HG03469 (cell line): Measurements from ENCODE around the gene FAM20C.
"Not testable (repeated sequence)": the region's sequence is repeated elsewhere in the genome, so short reads cannot be mapped to it uniquely, and the experiment has no call there.

ENCODE experiments used
- ATAC-seq: cut with Tn5 transposase; IDR thresholded peaks from one replicate; pipeline ENCODE4 v1.9.1; 2021; ENCODE audit warnings: mild to moderate bottlenecking, moderate library complexity, moderate number of reproducible peaks; ENCODE audit not compliant: unreplicated experiment

Gene FAM20C

DNA sequence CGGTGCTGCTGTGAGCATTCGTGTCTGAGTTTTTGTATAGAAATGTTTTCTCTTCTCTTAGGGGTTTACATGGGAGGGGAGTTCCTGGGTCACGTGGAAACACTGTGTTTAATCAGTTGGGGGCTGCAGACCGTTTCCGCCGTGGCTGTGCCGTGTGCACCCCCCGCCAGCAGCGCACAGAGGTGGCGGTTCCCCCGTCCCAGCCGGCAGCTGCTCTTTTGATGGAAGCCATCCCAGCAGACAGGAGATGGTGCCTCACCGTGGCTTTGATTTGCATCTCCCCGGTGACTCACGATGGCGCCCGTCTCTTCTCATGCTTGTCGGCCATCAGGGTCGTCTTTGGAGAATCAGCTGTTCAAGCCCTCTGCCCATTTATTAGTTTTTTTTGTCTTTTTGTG is 62.7 kb downstream of the FAM20C start:
- no peak for ATAC-seq

DNA sequence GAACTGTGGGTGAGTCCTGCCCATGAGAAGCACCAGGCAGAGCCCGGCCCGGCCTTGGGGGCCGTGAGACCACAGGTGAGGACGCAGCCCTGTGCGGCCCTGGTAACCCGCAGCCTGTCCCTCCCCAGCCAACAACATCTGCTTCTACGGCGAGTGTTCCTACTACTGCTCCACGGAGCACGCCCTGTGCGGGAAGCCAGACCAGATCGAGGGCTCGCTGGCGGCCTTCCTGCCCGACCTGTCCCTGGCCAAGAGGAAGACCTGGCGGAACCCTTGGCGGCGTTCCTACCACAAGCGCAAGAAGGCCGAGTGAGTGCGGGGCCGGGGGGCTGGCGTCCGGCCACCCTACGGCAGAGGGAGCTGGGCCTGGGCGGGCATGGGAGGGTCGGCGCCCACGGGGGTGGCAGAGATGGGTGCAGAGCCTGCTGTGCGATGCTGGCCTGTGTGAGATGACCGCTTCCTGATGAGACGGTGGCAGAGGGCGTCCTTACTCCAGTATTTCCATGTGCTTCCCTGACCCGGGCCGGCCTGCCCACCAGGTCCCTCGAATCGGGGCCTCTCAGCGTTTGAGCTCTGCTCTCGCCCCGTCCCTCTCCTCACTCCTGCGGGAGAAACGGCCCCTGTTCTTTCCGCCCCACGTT is 63.5 kb downstream of the FAM20C start:
- no peak for ATAC-seq

DNA sequence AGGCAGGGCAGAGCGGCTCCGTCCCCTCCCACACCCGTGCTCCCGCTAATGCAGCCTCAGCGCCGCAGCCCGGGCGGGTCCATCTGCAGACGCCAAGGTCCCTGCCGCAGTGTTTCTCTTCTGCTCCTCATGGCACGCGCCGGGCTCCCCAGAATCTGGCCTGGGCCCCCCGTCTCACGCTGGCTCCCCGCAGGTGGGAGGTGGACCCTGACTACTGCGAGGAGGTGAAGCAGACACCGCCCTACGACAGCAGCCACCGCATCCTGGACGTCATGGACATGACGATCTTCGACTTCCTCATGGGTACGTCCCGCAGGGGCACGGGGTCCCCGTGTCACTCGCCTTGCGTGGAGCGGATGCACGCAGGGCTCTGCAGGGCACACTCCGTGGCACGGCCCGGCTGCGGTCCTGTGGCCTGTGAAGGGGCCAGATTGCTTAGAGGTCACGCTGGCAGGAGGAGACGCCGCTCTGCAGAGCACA is 64.1 kb downstream of the FAM20C start:
- no peak for ATAC-seq

DNA sequence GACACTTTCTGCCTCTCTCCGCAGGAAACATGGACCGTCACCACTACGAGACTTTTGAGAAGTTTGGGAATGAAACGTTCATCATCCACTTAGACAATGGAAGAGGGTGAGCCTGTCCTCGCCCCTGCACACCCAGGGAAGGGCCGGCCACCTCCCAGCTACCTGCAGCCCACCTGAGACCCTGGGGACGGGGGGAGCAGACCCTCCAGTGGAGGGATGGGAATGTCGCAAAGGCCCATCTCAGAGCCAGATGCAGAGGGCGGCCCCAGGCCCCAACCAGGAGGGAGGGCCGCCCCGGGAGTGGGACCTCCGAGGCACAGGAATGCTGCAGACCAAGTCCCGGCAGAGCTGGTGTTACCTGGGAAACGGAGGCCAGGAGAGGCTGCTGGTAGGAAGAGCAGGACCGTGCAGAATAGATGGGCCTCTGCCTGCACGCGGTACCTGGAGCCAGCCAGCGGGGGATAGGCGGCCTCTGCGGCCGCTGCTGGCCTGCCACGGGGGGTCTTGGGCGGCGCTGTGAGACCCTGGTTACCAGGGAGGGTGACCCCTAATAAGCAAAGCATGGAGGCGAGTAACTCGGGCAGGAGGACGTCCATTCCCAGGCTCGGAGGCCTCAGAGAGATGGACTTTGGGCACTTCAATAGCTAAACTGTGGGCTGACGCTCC is 64.7 kb downstream of the FAM20C start:
- no peak for ATAC-seq

DNA sequence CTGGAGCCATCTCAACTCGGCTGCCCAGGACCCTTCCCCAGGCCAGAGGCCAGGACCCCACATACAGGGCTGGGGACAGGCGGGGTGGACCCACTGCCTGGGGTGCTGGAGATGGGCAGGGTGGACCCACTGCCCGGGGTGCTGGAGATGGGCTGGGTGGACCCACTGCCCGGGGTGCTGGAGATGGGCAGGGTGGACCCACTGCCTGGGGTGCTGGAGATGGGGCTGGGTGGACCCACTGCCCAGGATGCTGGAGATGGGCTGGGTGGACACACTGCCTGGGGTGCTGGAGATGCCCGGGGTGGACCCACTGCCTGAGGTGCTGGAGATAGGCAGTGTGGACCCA is 65.2 kb downstream of the FAM20C start:
- no peak for ATAC-seq

DNA sequence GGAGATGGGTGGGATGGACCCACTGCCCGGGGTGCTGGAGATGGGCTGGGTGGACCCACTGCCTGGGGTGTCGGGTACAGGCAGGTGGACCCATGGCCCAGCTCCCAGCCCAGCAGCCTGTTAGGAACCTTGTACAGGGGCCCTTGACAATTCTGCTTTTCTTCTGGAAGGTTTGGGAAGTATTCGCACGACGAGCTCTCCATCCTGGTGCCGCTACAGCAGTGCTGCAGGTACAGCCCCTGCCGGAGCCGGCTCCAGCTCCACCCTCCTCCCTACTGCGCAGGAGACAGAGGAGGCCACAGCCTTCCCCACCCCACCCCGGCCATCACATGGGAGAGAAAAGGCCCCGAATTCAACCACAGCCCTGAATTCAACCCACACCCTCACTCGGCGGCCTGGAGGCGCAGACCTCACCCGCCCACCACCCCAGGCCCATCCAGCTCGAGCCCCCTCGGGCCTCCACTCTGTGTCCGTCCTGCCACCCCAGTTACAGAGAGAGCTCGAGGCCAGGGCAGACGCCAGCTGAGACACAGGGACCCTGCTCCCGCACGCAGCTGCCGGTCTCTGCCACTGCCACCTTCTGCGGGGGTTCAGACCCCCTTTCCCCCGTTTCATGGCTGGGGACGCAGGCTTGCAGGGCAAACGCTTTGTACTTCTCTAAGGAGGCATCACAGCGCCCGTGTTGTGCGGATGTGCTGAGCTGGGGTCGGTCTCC is 66.3 kb downstream of the FAM20C start:
- no peak for ATAC-seq

DNA sequence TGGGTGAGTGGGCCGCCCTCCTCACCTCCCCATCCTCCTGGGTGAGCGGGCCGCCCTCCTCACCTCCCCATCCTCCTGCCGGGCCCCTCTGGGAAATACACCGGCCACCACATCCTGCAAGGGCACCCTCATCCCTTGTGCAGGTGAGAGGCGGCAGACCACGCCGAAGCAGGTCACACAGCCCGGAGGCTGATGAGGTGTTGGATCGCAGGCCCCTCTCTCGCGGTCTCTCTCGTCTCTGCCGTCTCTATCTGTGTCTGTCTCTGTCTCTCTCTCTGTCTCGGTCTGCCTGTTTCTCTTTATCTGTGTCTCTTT is 66.8 kb downstream of the FAM20C start:
- ATAC-seq: no peak

DNA sequence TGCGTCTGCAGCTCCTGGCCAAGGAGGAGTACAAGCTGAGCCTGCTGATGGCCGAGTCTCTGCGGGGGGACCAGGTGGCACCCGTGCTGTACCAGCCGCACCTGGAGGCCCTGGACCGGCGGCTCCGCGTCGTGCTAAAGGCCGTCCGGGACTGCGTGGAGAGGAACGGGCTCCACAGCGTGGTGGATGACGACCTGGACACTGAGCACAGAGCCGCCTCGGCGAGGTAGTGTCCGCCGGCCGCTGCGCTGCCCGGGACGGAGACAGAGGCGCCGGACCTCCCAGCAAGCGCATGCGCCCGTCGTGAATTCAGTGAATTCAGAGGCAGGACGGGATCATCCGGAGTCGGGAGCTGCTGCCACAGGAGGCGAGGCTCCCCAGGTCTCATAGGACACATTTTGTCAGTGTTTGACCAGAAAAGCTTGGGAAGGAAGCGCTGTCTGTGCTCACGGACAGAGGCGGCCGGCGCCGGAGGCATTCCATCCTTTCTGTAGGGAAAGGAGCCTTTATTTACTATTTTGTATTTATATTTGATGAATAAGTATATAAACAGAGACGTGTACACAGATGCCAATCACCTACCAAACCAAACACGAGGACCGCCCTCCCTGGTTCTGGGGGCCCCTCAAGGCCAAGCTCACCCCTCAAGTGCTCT is 67.5 kb downstream of the FAM20C start:
- ATAC-seq: no peak

DNA sequence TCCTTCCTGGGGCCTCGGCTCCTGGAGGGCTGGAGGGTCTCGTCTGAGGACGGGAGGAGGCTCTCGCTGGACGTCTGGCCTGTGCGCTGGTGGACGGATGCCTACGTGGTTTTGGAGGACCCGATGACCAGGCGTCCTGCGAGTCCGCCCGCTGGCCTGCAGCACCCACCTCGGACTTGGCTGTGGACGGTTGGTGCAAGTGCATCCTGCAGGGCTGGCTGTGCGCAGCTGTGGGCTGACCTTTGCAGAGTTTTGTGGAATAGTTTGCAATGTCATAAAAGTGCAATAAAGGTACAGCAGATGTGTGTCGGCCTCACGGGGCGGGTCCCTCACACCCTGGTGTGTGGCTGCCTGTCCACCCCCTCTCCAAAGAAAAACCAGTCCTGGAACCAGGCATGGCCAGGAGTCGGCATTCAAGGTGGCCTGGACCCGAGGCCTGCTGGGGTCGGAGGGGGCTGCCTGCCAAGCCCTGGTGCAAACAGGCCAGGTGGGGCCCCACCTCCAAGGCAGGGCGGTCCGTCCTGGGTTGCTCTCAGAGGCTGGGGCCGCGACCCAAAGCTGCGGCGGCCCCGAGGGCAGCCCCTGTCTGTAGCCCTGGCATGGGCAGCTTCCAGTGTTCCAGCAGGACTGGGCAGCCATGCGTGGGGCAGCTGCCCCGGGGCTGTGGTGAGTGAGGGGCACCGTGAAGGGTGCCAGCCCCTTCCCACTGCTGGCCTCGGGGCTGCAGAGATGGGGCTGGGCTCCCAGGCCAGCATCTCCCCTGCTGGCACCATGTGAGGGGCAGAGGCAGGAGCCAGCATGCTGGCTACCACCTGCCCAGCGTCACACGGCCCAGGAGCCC is 68.3 kb downstream of the FAM20C start:
- ATAC-seq: no peak

DNA sequence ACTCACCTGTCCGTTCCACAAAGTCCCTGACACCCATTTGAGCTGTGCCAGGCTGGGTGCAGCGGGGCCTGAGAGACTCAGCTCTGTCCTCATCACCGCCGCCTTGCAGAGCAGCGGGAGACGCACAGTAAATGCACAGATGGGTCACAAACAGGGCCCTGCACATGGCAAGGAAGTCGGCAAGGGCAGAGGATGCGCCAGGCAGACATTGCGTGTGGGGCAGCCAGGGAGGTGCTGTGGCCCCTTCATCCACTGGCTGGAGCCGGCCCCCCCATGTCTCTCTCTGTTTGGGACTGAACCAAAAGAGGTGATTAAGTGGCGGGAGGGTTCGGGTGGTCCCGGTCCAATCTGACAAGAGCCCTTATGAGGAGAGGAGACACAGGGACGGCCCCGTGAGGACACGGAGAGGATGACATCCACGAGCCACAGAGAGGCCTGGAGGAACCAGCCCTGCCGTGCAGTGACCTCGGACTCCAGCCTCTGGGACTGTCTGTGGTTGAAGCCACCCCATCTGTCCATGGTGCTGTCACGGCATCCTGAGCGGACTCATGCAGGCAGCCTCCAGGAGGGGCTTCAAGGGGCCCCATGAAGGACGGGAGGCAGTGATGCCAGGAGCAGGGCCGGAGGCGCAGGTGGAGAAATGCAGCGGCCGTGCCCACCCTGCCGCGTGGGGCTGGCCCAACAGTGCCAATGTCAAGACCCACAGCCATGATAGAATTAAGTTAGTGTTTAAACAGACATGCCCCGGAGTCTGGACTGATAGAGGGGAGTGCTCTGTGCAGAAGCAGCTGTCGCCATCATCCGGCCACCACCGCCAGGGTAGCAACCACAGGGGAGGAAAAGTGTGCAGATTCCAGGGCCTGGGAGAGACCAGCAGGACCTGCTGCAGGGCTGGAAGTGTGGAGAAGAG is 69.2 kb downstream of the FAM20C start:
- no peak for ATAC-seq

DNA sequence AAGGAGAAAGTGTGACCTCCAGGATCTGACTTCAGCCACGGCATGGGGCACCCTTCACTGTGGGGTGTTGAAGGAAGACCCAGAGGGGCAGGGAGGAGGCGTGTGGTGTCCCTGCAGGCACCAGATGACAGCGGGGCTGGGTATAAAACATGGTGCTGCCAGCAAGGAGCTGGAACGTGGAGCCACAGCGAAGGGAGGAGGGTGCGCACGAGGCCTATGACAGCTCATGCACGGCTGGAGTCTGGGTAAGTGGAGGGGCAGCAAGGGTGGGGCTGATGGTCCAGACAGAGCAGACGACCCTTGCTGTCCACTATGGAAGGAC is 69.8 kb downstream of the FAM20C start:
- ATAC-seq: no peak

DNA sequence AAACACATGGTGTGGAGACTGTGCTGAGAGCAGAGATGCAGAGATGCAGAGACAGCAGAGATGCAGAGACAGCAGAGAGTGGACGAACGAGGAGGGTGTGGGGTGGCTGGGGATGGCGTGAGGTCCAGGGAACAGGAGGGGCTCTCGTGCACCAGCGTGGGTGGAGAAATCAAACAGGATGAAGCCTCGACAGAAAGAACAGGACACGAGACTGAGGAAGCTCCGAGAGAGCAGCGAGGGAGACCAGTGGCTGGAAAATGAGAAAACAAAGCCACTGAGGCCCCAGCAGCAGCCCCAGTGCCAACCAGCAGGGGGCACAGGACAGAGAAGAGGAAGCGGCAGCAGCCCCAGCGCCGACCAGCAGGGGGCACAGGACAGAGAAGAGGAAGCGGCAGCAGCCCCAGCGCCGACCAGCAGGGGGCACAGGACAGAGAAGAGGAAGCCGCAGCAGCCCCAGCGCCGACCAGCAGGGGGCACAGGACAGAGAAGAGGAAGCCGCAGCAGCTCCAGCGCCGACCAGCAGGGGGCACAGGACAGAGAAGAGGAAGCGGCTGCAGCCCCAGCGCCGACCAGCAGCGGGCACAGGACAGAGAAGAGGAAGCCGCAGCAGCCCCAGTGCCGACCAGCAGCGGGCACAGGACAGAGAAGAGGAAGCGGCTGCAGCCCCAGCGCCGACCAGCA is 70.4 kb downstream of the FAM20C start:
- not testable (repeated sequence) for ATAC-seq

DNA sequence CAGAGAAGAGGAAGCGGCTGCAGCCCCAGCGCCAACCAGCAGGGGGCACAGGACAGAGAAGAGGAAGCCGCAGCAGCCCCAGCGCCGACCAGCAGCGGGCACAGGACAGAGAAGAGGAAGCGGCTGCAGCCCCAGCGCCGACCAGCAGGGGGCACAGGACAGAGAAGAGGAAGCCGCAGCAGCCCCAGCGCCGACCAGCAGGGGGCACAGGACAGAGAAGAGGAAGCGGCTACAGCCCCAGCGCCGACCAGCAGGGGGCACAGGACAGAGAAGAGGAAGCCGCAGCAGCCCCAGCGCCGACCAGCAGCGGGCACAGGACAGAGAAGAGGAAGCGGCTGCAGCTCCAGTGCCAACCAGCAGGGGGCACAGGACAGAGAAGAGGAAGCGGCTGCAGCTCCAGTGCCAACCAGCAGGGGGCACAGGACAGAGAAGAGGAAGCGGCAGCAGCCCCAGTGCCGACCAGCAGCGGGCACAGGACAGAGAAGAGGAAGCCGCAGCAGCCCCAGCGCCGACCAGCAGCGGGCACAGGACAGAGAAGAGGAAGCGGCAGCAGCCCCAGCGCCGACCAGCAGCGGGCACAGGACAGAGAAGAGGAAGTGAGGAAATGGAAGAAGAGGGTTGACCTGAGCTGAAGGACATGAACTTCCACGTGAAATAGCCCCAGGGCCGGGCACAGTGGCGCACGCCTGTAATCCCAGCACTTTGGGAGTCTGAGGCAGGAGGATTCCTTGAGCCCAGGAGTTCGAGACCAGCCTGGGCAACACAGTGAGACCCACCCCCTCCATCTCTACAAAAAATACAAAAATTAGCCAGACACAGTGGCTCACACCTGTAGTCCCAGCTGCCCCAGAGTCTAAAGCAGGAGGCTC is 71.3 kb downstream of the FAM20C start:
- ATAC-seq: not testable (repeated sequence)

DNA sequence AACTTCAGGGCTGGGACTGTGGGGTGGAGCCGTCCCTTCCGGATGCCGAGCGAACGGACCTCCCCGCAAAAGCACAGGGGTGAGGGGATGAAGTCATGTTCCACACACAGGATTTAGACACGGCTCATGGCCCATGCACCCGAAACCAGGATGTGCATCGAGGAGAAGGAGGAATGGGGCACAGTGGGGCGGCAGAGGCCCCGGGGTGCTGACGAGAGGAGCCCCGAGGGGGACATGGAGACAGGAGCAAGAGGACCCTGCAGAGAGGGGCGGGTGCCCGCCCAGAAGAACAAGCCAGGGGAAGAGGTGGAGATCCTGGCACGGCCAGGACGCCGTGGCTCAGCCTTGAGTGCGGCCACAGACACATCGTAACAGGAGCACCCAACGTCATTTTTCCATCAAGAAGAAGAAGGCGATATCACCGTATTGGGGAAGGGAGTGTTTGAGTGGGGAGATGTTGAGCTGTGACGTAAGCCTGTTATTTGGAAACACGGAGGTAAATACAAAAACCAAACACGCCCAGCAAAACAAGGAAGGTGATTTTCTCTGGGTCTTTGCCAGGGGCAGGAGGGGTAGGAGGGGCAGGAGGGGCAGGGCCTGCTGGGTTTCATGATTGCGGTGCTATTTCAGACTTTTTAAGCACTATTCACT is 72.3 kb downstream of the FAM20C start:
- ATAC-seq: no peak

DNA sequence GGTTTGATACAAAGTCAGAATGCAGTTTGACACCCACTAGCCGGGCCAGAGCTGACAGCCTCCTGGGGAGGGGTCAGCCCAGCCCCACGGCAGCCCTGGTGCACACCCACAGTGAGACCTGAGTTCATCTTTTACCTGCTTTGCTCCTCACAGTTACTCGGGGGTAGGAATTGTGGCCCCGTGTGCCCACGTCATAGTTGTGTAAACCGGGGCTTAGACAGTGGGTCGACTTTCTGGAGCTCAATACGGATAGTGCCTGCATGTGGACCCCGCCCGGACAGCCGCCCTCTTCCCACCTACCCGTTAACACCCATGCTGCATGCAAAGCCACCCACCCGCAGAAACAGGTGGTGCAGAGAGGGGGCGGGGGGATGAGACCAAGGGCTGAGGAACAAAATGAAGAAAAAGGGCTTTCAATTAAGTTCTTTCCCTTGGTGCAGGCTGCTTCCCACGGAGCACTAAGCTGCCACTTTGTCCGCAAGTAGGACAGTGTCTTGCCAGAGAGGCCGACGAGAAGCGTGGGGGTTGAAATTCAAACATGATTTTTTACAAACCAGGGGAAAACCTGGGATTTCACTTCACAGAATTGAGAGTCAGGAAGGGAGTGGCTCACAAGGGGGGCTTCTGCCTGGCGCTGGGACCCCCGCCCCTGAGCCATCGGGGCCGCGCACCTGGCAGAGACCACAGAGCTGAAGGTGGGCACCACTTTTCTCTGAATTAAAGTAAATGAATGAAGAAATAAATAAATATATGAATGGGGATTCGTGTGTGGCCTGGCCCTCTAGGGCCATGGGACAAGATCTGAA is 73.0 kb downstream of the FAM20C start:
- ATAC-seq: no peak

DNA sequence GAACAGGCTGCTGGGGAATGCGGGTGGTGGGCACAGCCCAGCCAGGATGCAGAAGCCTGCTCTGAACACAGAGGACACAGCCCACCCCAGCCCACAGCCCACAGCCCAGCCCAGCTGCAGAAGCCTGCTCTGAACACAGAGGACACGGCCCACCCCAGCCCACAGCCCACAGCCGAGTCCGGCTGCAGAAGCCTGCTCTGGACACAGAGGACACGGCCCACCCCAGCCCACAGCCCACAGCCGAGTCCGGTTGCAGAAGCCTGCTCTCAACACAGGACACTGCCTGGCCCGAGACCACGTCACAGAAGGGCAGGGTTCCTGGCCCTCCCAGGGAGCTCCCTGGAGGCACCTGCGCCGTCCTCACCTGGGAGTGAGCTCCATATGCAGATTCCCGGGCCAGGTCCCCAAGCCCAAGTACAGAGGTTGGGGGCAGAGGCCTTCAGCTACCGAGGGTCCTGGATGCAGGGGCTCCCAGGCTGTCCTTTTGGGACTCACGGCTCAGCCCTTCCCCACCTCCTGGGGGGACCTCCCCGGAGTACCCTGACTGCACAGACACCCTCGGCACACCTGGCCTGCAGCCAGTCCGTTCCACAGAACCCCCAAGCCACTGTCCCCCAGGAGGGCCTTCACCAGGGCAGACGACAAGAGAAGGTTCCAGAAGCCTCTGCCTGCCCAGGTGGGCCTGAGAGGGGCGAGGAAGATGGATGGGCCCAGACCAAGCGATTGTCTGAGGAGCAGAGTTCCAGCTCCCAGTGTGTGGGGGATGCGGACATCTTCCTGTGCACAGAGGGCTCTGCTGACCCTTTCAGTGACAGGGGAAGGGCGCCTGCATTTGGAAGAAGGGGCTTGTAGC is 73.9 kb downstream of the FAM20C start:
- ATAC-seq: no peak
